ENCODE measurements around the gene SDK1.
"Not testable (repeated sequence)": the region's sequence is repeated elsewhere in the genome, so short reads cannot be mapped to it uniquely, and the experiment has no call there.

GRCh38 chr7:4236873-4237272, 935.8 kb downstream of the SDK1 start:
- not testable (repeated sequence) for TF ChIP-seq EZH2phosphoT487 (IDR thresholded peaks at IDR 0.05; ENCODE audit: borderline replicate concordance, low read depth, low read length); CTCF (conservative IDR thresholded peaks at IDR 0.05; ENCODE audit: low read length)

Data from OCI-LY7 (cell line).